ENCODE data around the gene ACVR1B.

Gene ACVR1B

DNA sequence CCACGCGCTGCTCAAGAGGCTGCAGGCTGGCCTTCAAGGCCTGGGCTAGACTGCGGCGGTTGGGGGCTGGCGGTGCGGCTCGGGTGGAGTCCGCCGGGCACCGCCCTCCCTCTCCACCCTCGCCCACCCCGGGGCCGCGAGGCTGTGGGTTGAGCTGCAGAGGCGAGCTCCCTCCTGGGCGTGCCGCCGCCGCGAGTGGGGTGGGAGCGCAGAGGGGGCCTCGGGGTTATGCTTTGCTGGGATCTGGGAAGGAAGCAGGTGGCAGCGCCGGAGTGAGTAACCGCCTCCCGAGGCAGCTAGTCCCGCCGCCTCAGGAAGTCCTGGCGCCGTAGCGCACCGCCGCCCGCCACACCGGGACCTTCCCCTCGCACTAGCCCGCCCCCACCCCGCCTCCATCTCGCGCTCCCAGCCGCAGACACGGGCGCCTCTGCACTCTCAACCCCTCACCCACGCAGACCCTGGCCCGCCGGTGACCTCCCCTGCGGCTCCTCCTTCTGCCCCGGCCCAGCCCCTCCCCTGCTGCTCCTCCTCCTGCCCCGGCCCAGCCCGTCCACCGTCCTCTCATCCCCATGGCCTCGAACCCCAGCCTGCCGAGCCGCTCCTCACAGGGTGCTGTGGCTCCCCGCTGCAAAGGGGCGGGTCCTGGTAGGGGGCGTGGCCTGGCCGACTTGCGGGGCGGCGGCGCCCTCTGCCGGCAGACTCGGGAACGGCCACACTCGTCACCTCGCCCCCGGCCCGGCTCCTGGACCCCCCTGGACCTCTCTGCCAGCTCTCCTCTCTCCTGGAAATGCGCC, 71.9 kb downstream of the ACVR1B start:
- H3K27ac Mint-ChIP-seq: peak overlapping the region; percentile 92
- H3K4me1 Mint-ChIP-seq (ENCODE audit: low read depth): peaks cover 58% of the 10 kb centered on the region
- H3K27me3 Mint-ChIP-seq: no peaks in the 10 kb centered on the region
- H3K36me3 Mint-ChIP-seq (ENCODE audit: low read depth): no peaks in the 10 kb centered on the region
- H3K9me3 Mint-ChIP-seq: no peaks in the 10 kb centered on the region
- H3K4me3 Mint-ChIP-seq: peak overlapping the region; percentile 77

DNA sequence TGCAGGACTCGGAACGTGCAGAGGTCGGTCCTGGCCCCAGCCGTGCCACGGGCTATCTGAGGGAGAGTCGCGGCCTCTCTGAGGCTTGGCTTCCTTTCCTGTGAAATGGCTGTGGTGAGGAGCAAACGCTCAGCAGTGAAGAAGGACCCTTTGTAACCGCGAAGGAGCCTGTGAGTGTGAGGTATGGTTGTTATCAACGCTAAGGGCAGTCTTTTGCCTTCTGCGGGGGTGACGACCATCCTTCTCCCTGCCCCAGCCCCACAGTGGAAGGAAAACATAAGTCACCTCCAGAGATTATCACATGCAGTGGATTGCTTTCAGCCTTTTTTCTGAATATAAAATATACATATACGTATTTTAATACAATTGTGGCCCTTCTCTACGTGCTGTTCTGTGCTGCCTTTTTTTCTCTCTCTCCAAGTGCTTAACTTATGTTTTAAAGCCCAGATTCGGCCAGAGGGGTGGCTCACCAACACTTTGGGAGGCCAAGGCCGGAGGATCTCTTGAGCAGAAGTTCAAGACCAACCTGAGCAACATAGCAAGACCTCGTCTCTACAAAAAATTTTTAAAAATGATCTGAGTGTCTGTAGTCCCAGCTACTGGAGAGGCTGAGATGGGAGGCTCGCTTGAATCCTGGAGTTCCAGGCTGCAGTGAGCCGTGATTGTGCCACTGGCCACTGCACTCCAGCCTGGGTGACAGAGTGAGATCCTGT, 72.6 kb downstream of the ACVR1B start:
- no peaks in the 10 kb centered on the region for H3K27me3 Mint-ChIP-seq
- peak overlapping the region; percentile 77 for H3K4me3 Mint-ChIP-seq
- H3K9me3 Mint-ChIP-seq: no peaks in the 10 kb centered on the region
- no peaks in the 10 kb centered on the region for H3K36me3 Mint-ChIP-seq (ENCODE audit: low read depth)
- H3K27ac Mint-ChIP-seq: peak overlapping the region; percentile 92
- peaks cover 58% of the 10 kb centered on the region for H3K4me1 Mint-ChIP-seq (ENCODE audit: low read depth)

DNA sequence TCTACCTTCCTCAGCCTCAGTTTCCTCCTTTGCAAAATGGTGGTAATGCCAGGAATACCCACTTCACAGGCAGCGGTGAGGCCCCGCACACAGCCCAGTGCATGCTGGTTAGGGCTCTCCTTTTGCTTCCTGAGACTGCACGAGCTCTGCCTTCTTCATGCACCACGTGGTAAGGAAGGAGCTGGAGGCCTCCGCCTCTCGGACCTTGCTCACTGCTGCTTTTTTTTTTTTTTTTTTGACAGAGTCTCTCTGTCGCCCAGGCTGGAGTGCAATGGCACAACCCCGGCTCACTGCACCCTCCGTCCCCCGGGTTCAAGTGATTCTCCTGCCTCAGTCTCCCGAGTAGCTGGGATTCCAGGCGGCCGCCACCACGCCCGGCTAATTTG, 73.3 kb downstream of the ACVR1B start:
- Mint-ChIP-seq H3K27ac (peak overlapping the region; percentile 92), H3K4me1 (ENCODE audit: low read depth) (peaks cover 58% of the 10 kb centered on the region), H3K4me3 (peak overlapping the region; percentile 77), H3K27me3 (no peaks in the 10 kb centered on the region), H3K36me3 (ENCODE audit: low read depth) (no peaks in the 10 kb centered on the region), H3K9me3 (no peaks in the 10 kb centered on the region)

DNA sequence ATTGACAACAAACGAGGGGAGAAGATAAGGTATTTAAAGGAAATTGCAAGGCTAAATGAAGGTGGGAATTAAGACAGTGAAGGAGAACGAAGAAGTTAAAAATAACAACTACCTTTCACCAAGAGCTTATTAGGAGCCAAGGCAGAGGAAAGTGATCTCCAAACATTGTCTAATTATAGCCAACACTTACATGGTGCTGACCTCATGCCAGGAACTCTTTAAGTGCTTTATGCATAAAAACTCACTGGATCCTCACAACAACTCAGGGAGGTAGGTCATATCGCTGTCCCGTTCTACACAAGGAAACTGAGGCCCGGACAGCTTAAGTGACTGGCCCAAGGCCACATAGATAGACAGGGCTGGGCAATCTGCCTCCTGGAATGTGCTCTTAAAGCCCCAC, 74.8 kb downstream of the ACVR1B start:
- H3K36me3 Mint-ChIP-seq (ENCODE audit: low read depth): no peaks in the 10 kb centered on the region
- no peaks in the 10 kb centered on the region for H3K27me3 Mint-ChIP-seq
- peak overlapping the region; percentile 79 for H3K27ac Mint-ChIP-seq
- no peaks in the 10 kb centered on the region for H3K9me3 Mint-ChIP-seq
- peak overlapping the region; percentile 77 for H3K4me3 Mint-ChIP-seq
- H3K4me1 Mint-ChIP-seq (ENCODE audit: low read depth): peaks cover 44% of the 10 kb centered on the region

DNA sequence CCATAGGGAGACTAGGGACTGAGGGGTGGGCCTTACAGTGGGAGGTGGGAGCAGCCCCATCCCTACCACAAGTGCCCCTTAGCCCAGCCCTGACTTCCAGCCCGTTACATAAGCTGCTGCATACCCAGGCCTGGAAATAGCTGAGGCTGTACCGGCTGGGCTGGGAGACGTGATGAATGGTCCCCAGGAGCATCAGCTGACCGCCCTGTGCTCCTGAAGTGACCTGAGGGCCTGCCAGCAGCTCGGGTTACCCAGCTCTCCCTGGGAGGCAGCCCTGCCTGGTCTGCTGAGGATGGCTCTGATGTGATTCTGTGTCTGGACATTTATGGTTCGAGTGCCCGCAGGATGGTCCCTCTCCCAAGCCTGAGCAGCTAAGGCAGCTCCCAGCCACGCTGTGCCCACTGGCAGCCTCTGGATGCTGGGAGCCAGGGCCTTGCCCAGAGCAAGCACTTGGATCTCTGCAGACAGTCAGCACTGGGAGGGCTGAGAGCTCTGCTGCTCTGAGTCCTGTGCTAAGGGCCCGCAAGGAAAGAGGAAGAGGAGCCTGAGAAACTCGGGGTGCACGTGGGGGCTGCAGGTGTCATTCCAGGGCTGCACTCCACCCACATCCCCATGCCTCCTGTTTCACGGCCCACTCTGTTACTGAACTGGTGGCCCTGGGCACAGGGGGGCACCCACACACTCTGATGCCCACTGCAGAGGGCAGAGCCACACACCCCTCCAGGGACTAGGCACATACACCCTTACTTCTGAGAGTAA, 75.8 kb downstream of the ACVR1B start:
- H3K27ac Mint-ChIP-seq: no peak overlapping the region

DNA sequence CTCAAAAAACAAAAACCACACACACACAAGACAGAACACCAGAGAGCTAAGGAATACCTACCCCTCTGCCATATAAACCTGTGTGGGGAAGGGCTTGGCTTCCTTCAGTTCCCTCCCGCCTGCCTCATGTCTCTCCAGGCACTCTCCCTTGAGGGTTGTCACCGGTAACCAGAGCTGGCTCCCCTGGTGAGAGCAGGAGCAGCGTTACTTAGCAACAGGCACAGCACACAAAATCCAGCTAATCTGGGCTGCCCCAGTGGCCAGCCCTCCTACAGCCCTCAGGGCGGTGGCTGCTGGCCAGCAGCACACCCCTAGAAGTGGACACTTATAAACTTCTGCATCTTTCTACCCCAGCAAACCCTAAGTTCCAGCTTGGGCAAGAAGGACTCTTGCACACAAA, 78.2 kb downstream of the ACVR1B start:
- Mint-ChIP-seq H3K27me3 (no peaks in the 10 kb centered on the region), H3K4me1 (ENCODE audit: low read depth) (peaks cover 49% of the 10 kb centered on the region)

More for the DNA sequence above, 75.8 kb downstream of the ACVR1B start:
- Mint-ChIP-seq H3K4me3 (no peak overlapping the region), H3K27me3 (no peaks in the 10 kb centered on the region), H3K9me3 (no peaks in the 10 kb centered on the region), H3K36me3 (ENCODE audit: low read depth) (no peaks in the 10 kb centered on the region), H3K4me1 (ENCODE audit: low read depth) (peaks cover 41% of the 10 kb centered on the region)

DNA sequence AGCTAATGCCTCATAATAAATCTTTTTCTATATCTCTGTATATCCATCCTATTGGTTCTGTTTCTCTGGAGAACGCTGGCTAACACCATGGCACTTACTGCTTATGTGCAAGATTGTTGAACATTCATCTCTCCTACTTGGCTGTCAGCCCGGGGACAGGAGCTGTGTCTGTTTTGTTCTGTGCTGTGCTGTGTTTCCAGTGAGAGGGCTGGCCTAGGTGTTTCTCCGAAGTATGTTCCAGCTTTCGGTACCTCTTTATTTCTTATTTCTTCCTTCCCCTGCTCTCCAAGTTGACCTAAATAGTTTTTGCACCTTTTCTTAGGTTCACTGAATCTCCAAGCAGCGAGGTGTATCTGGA, 80.9 kb downstream of the ACVR1B start:
- Mint-ChIP-seq H3K4me3 (peak overlapping the region; percentile 80), H3K27ac (peak overlapping the region; percentile 88), H3K36me3 (ENCODE audit: low read depth) (no peaks in the 10 kb centered on the region), H3K4me1 (ENCODE audit: low read depth) (peaks cover 47% of the 10 kb centered on the region), H3K27me3 (no peaks in the 10 kb centered on the region), H3K9me3 (no peaks in the 10 kb centered on the region)

More for the DNA sequence above, 78.2 kb downstream of the ACVR1B start:
- no peaks in the 10 kb centered on the region for H3K9me3 Mint-ChIP-seq
- H3K36me3 Mint-ChIP-seq (ENCODE audit: low read depth): no peaks in the 10 kb centered on the region
- no peak overlapping the region for H3K27ac Mint-ChIP-seq
- H3K4me3 Mint-ChIP-seq: no peak overlapping the region

DNA sequence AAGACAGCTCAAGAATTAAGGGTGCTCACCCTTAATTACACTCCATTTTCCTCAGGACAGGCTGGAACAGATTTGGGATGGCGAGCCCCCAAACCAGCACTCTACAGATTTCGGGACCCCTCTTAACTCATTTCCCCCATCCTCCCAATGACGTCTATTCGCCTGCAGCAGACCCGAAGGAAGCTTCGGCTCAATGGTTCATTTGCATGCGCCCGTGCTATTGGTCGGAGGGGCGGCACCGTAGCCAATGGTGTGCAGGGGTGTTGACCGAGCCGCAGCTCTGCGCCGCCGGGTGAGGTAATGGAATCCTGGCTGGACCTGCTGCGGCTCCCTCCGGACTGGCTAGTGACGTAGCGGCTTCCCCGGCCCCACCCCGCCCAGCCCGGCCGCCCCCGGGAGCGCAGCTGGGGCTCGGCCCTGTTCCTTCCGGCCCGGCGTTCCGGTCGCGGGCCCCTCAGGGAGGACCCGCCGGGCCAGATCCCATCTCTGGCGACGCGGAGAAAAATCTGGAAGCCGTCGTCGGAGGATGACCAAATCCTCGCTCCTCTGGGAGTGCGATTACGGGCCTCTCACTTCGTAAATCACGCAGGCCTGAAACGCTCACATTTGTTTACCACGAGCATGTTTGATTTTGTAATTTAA, 81.4 kb downstream of the ACVR1B start:
- Mint-ChIP-seq H3K4me1 (ENCODE audit: low read depth) (peaks cover 50% of the 10 kb centered on the region), H3K27ac (peak overlapping the region; percentile 89), H3K36me3 (ENCODE audit: low read depth) (no peaks in the 10 kb centered on the region), H3K9me3 (no peaks in the 10 kb centered on the region), H3K4me3 (peak overlapping the region; percentile 80), H3K27me3 (no peaks in the 10 kb centered on the region)

DNA sequence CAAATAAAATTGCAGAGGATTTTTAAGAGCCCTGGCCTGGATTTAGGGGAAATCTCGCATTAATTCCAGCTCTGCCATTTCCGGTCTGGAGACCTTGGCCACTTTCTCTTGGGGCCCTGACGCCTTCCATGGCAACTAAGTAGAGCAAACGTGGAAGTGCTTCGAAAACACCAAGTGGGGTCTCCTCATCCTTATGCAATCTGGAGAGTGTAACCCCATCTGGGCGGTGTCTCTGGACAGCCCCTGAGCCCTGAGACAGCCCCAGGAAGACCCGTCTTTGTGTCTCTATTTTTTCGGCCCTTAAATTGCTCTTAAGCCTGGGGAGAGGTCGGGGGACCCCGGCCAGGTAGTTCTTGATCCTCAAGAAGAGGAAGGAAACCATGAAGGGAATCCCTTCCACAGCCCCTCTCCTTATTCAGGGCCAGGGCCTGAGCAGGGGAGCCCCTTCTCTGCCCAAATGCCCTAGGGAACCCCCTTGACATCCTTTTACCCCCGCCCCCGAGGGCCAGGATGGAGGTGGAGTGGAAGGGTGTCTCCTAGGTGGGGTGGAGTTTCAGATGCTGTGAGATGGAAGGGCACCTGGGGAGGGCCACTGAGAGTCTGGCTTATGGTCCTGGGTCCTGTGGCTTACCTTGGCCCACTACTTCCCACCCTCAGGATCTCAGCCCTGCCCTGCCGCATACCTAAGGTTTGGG, 82.1 kb downstream of the ACVR1B start:
- Mint-ChIP-seq H3K9me3 (no peaks in the 10 kb centered on the region), H3K4me3 (peak overlapping the region; percentile 79), H3K27ac (peak overlapping the region; percentile 89), H3K27me3 (no peaks in the 10 kb centered on the region), H3K4me1 (ENCODE audit: low read depth) (peaks cover 56% of the 10 kb centered on the region), H3K36me3 (ENCODE audit: low read depth) (peaks cover 5% of the 10 kb centered on the region)

DNA sequence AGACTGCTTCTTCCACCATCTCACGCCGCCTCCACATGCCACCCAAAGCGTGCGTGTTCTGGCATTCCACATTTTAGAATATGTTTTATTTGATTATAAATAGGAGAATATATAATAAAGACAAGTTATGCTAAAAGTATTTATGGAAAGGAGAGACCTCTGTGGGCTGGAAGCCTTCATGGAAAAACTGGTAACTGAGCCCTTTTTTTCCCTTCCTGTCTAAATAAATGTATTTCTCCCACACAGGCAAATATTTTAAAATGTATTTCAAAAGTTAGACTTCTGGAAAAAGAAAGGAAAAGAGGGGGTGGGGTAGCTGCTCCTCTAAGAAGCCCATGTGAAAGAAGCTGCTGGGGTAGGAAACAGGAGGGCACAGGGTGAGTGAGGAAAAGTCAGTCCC, 83.7 kb downstream of the ACVR1B start:
- H3K4me1 Mint-ChIP-seq (ENCODE audit: low read depth): peaks cover 72% of the 10 kb centered on the region
- H3K27ac Mint-ChIP-seq: no peak overlapping the region

DNA sequence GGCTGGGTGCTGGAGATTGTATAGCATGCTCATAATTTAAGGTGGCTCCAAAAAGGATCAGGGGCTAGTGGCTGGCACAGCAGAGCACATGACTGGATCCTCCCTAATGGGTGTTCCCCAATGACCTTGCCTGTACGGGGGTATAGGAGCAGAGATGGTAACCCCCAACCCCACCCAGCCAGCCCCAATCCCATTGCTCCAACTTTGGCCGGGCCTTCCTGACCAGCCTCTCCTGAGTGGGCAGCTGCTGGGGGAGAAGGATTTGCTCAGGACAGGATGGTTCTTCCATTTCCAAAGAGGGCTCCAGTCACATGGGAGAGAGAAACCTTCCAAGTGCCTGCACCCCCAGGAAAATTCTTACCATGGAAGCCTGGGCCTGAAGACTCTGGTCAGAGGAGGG, 84.4 kb downstream of the ACVR1B start:
- Mint-ChIP-seq H3K9me3 (no peaks in the 10 kb centered on the region), H3K36me3 (ENCODE audit: low read depth) (peaks cover 5% of the 10 kb centered on the region), H3K27ac (no peak overlapping the region), H3K27me3 (no peaks in the 10 kb centered on the region), H3K4me3 (peak overlapping the region; percentile 65), H3K4me1 (ENCODE audit: low read depth) (peaks cover 79% of the 10 kb centered on the region)

More for the DNA sequence above, 83.7 kb downstream of the ACVR1B start:
- Mint-ChIP-seq H3K36me3 (ENCODE audit: low read depth) (peaks cover 5% of the 10 kb centered on the region), H3K4me3 (no peak overlapping the region), H3K9me3 (no peaks in the 10 kb centered on the region), H3K27me3 (no peaks in the 10 kb centered on the region)

DNA sequence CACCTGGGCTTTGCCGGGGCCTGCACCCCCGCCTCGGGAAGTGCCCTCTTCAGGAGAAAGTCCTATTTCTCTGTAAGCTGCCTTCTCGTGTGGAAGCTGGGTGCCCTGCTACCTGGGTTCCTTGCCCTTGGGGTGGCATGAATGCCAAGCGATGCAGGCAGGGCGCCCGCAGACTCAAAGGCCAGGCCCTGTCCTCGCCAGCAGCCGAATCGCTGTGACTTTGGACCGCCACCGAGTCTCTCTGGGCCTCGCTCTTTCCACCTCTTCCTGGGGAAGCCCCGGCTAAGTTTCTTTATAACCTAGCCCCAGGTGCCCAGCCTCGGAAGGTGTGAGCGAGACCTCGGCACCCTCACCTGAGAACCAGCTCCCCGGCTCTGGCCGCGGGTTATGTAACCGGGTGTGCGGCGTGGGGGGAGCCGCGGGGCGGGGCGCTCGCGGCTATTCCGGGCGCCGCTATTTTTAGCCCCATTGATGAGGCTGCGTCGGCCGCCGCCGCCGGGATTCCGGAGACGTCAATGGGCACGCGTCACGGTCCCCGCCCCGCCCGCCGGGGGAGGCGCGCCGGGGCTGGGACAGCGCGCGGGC, 85.2 kb downstream of the ACVR1B start:
- peaks cover 5% of the 10 kb centered on the region for H3K36me3 Mint-ChIP-seq (ENCODE audit: low read depth)
- peak overlapping the region; percentile 28 for H3K27ac Mint-ChIP-seq
- H3K4me1 Mint-ChIP-seq (ENCODE audit: low read depth): peaks cover 87% of the 10 kb centered on the region
- no peaks in the 10 kb centered on the region for H3K9me3 Mint-ChIP-seq
- H3K27me3 Mint-ChIP-seq: no peaks in the 10 kb centered on the region
- H3K4me3 Mint-ChIP-seq: peak overlapping the region; percentile 65

DNA sequence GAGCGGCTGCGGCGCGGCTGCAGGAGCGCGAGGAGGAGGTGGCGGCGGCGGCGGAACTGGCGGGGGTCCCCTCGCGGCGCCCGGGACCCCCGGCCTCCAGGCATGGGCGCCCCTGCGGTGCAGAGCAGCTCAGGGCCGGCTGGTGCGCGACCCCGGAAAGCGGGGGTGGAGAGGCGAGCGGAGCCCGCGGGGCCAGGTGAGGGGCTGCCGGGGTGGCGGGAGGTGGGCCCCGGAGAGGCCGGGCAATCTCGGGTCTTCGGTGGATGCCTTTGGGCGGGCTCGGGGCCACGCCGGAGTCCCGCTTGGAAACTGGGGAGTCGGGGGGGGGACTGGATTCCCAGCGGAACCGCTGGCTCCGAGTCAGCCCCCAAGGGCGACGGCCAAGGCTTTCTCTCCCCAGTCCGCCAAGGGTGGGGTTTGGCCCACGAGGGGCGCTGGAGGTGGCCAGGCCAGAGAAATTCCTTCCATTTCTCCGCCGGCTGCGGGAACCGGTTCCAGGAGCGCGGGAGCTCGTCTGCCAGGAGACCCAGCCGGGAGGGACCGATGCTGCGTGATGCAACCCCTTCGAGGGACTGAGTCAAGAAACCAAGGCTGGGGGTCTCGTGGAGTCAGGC, 85.9 kb downstream of the ACVR1B start:
- H3K4me1 Mint-ChIP-seq (ENCODE audit: low read depth): peaks cover 88% of the 10 kb centered on the region
- H3K27me3 Mint-ChIP-seq: no peaks in the 10 kb centered on the region
- H3K4me3 Mint-ChIP-seq: peak overlapping the region; percentile 93
- no peak overlapping the region for H3K27ac Mint-ChIP-seq
- H3K9me3 Mint-ChIP-seq: no peaks in the 10 kb centered on the region
- peaks cover 11% of the 10 kb centered on the region for H3K36me3 Mint-ChIP-seq (ENCODE audit: low read depth)
